Motor neuron (in vitro differentiated cells): ENCODE measurements around the gene WIZ. TPM values are rescaled to one million over a fixed set of nuclear protein-coding genes. Genes with fewer than 3 reads are reported as not detected.

Source experiments
- ATAC-seq, 8 experiments: fragments of 200-7000 bp; cut with Tn5 transposase; replicated peaks in 6 of 8; 2 replicates each; pipeline ENCODE4 v1.8.0; 2021; ENCODE audit warnings: mild to moderate bottlenecking in 8 of 8, moderate library complexity in 8 of 8
- H3K27ac ChIP-seq, 2 donors: fragments of 250-450 bp; sonication (Bioruptor Pico); 2 replicates each; pipeline ENCODE4 v1.9.0; 2021; ENCODE audit warnings: antibody characterized with exemption in 2 of 2, mild to moderate bottlenecking in 2 of 2, moderate library complexity in 1 of 2
- H3K4me1 ChIP-seq, 2 donors: fragments of 250-450 bp; sonication (Bioruptor Pico); replicated peaks in 1 of 2; 2 replicates each; pipeline ENCODE4 v1.6.1; 2021; ENCODE audit warnings: antibody characterized with exemption in 2 of 2, mild to moderate bottlenecking in 2 of 2, moderate library complexity in 1 of 2
- H3K4me3 ChIP-seq, 5 donors: fragments of 250-450 bp; sonication (Bioruptor Pico); 2 replicates each; pipeline ENCODE4 v1.9.0; 2021; ENCODE audit warnings: antibody characterized with exemption in 5 of 5, mild to moderate bottlenecking in 5 of 5, moderate library complexity in 4 of 5
- WGBS, 10 experiments: fragments of 450-650 bp; shearing (Covaris generic); methylation state at CpG; one replicate each; pipeline ENCODE4 v1.0.0; 2022; 5-methylcytosine and 5-hydroxymethylcytosine counted together
- in situ Hi-C, 9 experiments: fragments of 400-800 bp; cut with MboI; loops; one replicate each; pipeline ENCODE4 v1.15.0; 2021; ENCODE audit warnings: low sequenced_read_pairs in 9 of 9, low pct_unique_long_range_greater_than_20kb in 2 of 9; ENCODE audit not compliant: unreplicated experiment in 9 of 9
- total RNA-seq, 8 experiments: library from RNA; unstranded; fragments of 300-600 nt; gene quantifications; 2 replicates each; pipeline versions ENCODE4 v1.2.3 to v1.2.4, GENCODE V29; 2022

Gene WIZ
- total RNA-seq, 8 experiments from 2014 or later = 10.6 to 34.4 (median 27.0) TPM

- Histone ChIP-seq H3K4me3 (no peak overlapping the region), H3K27ac (no peak overlapping the region), H3K4me1 (peaks cover 5 to 8% of the 10 kb centered on the region in 2 donors)
- no peak for ATAC-seq
- in situ Hi-C loops = no loop called here
- WGBS, 10 experiments = 20 to 100% (median 70%) methylated on average over 1 of the region's 7 CpGs; no CpG with 5 or more reads in 6 of the 10 experiments
These were observed 3.9 kb downstream of the WIZ start for GRCh38 chr19:15445807-15446376.

GRCh38 chr19:15445227-15445605 is 4.5 kb downstream of the WIZ start:
- in situ Hi-C loops = no loop called here
- Histone ChIP-seq H3K27ac (no peak overlapping the region), H3K4me1 (peaks cover 5 to 7% of the 10 kb centered on the region in 2 donors), H3K4me3 (no peak overlapping the region)
- 62 to 96% (median 77%) methylated on average over 3 to 7 of the region's 9 CpGs; no CpG with 5 or more reads in 7 of the 10 experiments for WGBS, 10 experiments
- no peak for ATAC-seq

GRCh38 chr19:15444505-15445226 is 5.1 kb downstream of the WIZ start:
- H3K4me1 ChIP-seq = peaks cover 5% of the 10 kb centered on the region in 2 donors
- H3K27ac ChIP-seq = no peak overlapping the region
- ATAC-seq = no peak
- H3K4me3 ChIP-seq = no peak overlapping the region
- WGBS, 10 experiments = 33 to 100% (median 80%) methylated on average over 1 to 2 of the region's 15 CpGs; no CpG with 5 or more reads in 6 of the 10 experiments
- in situ Hi-C loops = no loop called here

GRCh38 chr19:15443838-15444237 is 5.9 kb downstream of the WIZ start:
- no peak for ATAC-seq

GRCh38 chr19:15443325-15443724 is 6.4 kb downstream of the WIZ start:
- in situ Hi-C loops = no loop called here
- no peaks in the 10 kb centered on the region for H3K4me1 ChIP-seq
- H3K4me3 ChIP-seq = no peak overlapping the region
- H3K27ac ChIP-seq = no peak overlapping the region
- 44 to 100% (median 85%) methylated on average over 1 to 2 of the region's 3 CpGs; no CpG with 5 or more reads in 5 of the 10 experiments for whole genome bisulfite sequencing, 10 experiments
- no peak for ATAC-seq

More at GRCh38 chr19:15443838-15444237, 5.9 kb downstream of the WIZ start:
- H3K4me3 ChIP-seq = no peak overlapping the region
- no peak overlapping the region for H3K27ac ChIP-seq
- peaks cover 3 to 4% of the 10 kb centered on the region in 2 donors for H3K4me1 ChIP-seq
- 8 to 100% (median 36%) methylated on average over 1 to 7 of the region's 10 CpGs; no CpG with 5 or more reads in 6 of the 10 experiments for WGBS, 10 experiments
- in situ Hi-C loops = no loop called here

- 50 to 100% (median 96%) methylated on average over 1 to 3 of the region's 13 CpGs; no CpG with 5 or more reads in 5 of the 10 experiments for WGBS, 10 experiments
- H3K4me1 ChIP-seq = no peaks in the 10 kb centered on the region
- H3K4me3 ChIP-seq = no peak overlapping the region
- in situ Hi-C loops = no loop called here
- no peak overlapping the region for H3K27ac ChIP-seq
- no peak for ATAC-seq
These were observed 7.4 kb downstream of the WIZ start for GRCh38 chr19:15442142-15442920.

- 29 to 100% (median 77%) methylated on average over 1 to 2 of the region's 3 CpGs; no CpG with 5 or more reads in 3 of the 10 experiments for WGBS, 10 experiments
- in situ Hi-C loops = no loop called here
- no peak for ATAC-seq
- H3K4me1 ChIP-seq = no peaks in the 10 kb centered on the region
- H3K4me3 ChIP-seq = no peak overlapping the region
- H3K27ac ChIP-seq = no peak overlapping the region
These were observed 8.4 kb downstream of the WIZ start for GRCh38 chr19:15441317-15441716.

- 60 to 100% (median 95%) methylated on average over 1 to 8 of the region's 38 CpGs; no CpG with 5 or more reads in 5 of the 10 experiments for WGBS, 10 experiments
These were observed 9.7 kb downstream of the WIZ start for GRCh38 chr19:15439821-15440641.

GRCh38 chr19:15439078-15439799 is 10.5 kb downstream of the WIZ start:
- 46 to 100% (median 66%) methylated on average over 1 to 9 of the region's 25 CpGs; no CpG with 5 or more reads in 6 of the 10 experiments for WGBS, 10 experiments
- in situ Hi-C loops = no loop called here
- no peak for ATAC-seq
- H3K4me1 ChIP-seq = no peaks in the 10 kb centered on the region
- H3K4me3 ChIP-seq = no peak overlapping the region
- H3K27ac ChIP-seq = no peak overlapping the region

More at GRCh38 chr19:15439821-15440641, 9.7 kb downstream of the WIZ start:
- H3K27ac ChIP-seq = no peak overlapping the region
- ATAC-seq = no peak
- no peaks in the 10 kb centered on the region for H3K4me1 ChIP-seq
- in situ Hi-C loops = no loop called here
- H3K4me3 ChIP-seq = no peak overlapping the region

- in situ Hi-C loops = no loop called here
- no peak overlapping the region for H3K4me3 ChIP-seq
- H3K4me1 ChIP-seq = no peaks in the 10 kb centered on the region
- 40 to 96% (median 94%) methylated on average over 2 to 4 of the region's 27 CpGs; no CpG with 5 or more reads in 7 of the 10 experiments for WGBS, 10 experiments
- H3K27ac ChIP-seq = no peak overlapping the region
- ATAC-seq = no peak
These were observed 11.2 kb downstream of the WIZ start for GRCh38 chr19:15438577-15438976.

GRCh38 chr19:15438124-15438496 is 11.6 kb downstream of the WIZ start:
- in situ Hi-C loops = no loop called here
- WGBS, 10 experiments = 80% methylated on average over 1 of the region's 2 CpGs; no CpG with 5 or more reads in 9 of the 10 experiments
- H3K27ac ChIP-seq = no peak overlapping the region
- no peaks in the 10 kb centered on the region for H3K4me1 ChIP-seq
- H3K4me3 ChIP-seq = no peak overlapping the region
- ATAC-seq = peak in 1 of 8 experiments; percentile 9
